GM12878 (cell line): ENCODE measurements around the gene LCORL. TPM values are rescaled to one million over a fixed set of nuclear protein-coding genes. Genes with fewer than 3 reads are reported as not detected.

Source experiments
- ATAC-seq: fragments of 200-7000 bp; cut with Tn5 transposase; 3 replicates; pipeline ENCODE4 v1.9.1; 2020; ENCODE audit warnings: mild to moderate bottlenecking, moderate library complexity
- BruUV-seq: library from RNA; stranded (reverse); fragments of 400-500 nt; replicated peaks from 2 replicates; lab custom pipeline; 2021; lab: Mats Ljungman, UMichigan
- CTCF ChIA-PET: fragments of 300-600 bp; sonication (Branson Sonifier 250); formaldehyde crosslinking; extraction: SDS; loops from one replicate; lab custom pipeline; 2021; ENCODE audit warnings: inconsistent platforms; lab: Yijun Ruan, JAX
- POLR2A ChIA-PET: fragments of 350-600 bp; formaldehyde crosslinking; extraction: SDS; loops from one replicate; lab custom pipeline; 2021; ENCODE audit warnings: inconsistent platforms; lab: Charles Lee
- RAD21 ChIA-PET: fragments of 300-600 bp; sonication (Branson Sonifier 250); formaldehyde crosslinking; loops from one replicate; lab custom pipeline; 2023; ENCODE audit warnings: antibody characterized with exemption; ENCODE audit not compliant: unreplicated experiment; lab: Charles Lee
- SMC1A ChIA-PET: fragments of 300-600 bp; sonication (Branson Sonifier 250); formaldehyde crosslinking; loops from one replicate; lab custom pipeline; 2023; ENCODE audit not compliant: unreplicated experiment, uncharacterized antibody; lab: Charles Lee
- DNase-seq: peaks from one replicate; pipeline ENCODE4 v3.0.0-alpha.2; 2011; ENCODE audit warnings: low read depth, low spot score
- FAIRE-seq: peaks from 3 replicates; lab custom pipeline; 2011; peaks lifted over from hg19 to GRCh38; lab: Jason Lieb, UNC
- H2AFZ ChIP-seq: 2 replicates; pipeline ENCODE4 v1.6.0; 2011; ENCODE audit warnings: low read depth, low read length, control low read depth; ENCODE audit not compliant: control insufficient read depth
- H3K27ac ChIP-seq: 2 replicates; pipeline ENCODE4 v1.5.1; 2011; ENCODE audit warnings: control low read depth; ENCODE audit not compliant: control insufficient read depth, insufficient read depth
- H3K27me3 ChIP-seq, 2 experiments: replicated peaks in 1 of 2; 2 replicates each; pipeline versions ENCODE4 v1.6.0 to v1.6.1; 2011; ENCODE audit warnings: low read length in 1 of 2; ENCODE audit not compliant: control insufficient read depth in 2 of 2, insufficient read depth in 2 of 2
- H3K36me3 ChIP-seq, 2 experiments: 2 replicates each; pipeline ENCODE4 v1.5.1; 2011; ENCODE audit warnings: low read length in 1 of 2; ENCODE audit not compliant: control insufficient read depth in 2 of 2, insufficient read depth in 2 of 2
- H3K4me1 ChIP-seq: 2 replicates; pipeline ENCODE4 v1.6.1; 2011; ENCODE audit warnings: mild to moderate bottlenecking, low read length, moderate library complexity, mixed read lengths; ENCODE audit not compliant: control insufficient read depth, insufficient read depth
- H3K4me2 ChIP-seq: 2 replicates; pipeline ENCODE4 v1.6.0; 2011; ENCODE audit warnings: control low read depth; ENCODE audit not compliant: control insufficient read depth, insufficient read depth
- H3K4me3 ChIP-seq: fragments of 200-600 bp; sonication (generic); 2 replicates; pipeline ENCODE4 v1.5.1; 2016
- H3K79me2 ChIP-seq: 2 replicates; pipeline ENCODE4 v1.6.0; 2011; ENCODE audit warnings: low read length; ENCODE audit not compliant: control insufficient read depth, insufficient read depth
- H3K9ac ChIP-seq: 2 replicates; pipeline ENCODE4 v1.8.0; 2011; ENCODE audit warnings: low read length, control low read depth, mixed read lengths; ENCODE audit not compliant: control insufficient read depth, insufficient read depth
- H3K9me3 ChIP-seq: replicated peaks from 3 replicates; pipeline ENCODE4 v1.5.1; 2011; ENCODE audit warnings: mild to moderate bottlenecking, low read length; ENCODE audit not compliant: control insufficient read depth, insufficient read depth
- H4K20me1 ChIP-seq: 2 replicates; pipeline ENCODE4 v1.6.0; 2011; ENCODE audit not compliant: control insufficient read depth, insufficient read depth
- BHLHE40 ChIP-seq, 2 experiments: fragments of 450-650 bp in 1 of 2; IDR thresholded peaks; 2 replicates each; pipeline ENCODE4 v1.6.1; 2011 to 2017; ENCODE audit warnings: low read depth in 2 of 2, borderline replicate concordance in 1 of 2, improper control_type of control experiment in 1 of 2, low read length in 1 of 2, mild to moderate bottlenecking in 1 of 2
- ETV6 ChIP-seq, 2 experiments: fragments of 450-650 bp in 1 of 2; IDR thresholded peaks in 1 of 2; conservative IDR thresholded peaks in 1 of 2; 2 replicates each; pipeline ENCODE4 v1.6.1; 2014; ENCODE audit warnings: antibody characterized with exemption in 1 of 2, borderline replicate concordance in 1 of 2, low read depth in 1 of 2, mild to moderate bottlenecking in 1 of 2, moderate library complexity in 1 of 2
- IRF4 ChIP-seq: IDR thresholded peaks from 2 replicates; pipeline ENCODE4 v1.6.1; 2011; ENCODE audit warnings: low read depth, low read length
- JUNB ChIP-seq: IDR thresholded peaks from 2 replicates; pipeline ENCODE4 v1.6.1; 2016; ENCODE audit warnings: antibody characterized with exemption, mild to moderate bottlenecking
- KAT2A ChIP-seq: conservative IDR thresholded peaks from 2 replicates; pipeline ENCODE4 v1.6.1; 2011; ENCODE audit warnings: low read depth, low read length; ENCODE audit not compliant: control insufficient read depth
- PAX5 ChIP-seq: IDR thresholded peaks from 2 replicates; pipeline ENCODE4 v1.6.1; 2011; ENCODE audit warnings: low read depth, low read length, borderline replicate concordance
- RAD21 ChIP-seq: IDR thresholded peaks from 2 replicates; pipeline ENCODE4 v1.6.1; 2011; ENCODE audit warnings: mild to moderate bottlenecking, low read depth, low read length, moderate library complexity; ENCODE audit not compliant: insufficient read depth
- RAD51 ChIP-seq: fragments of 450-650 bp; IDR thresholded peaks from 2 replicates; pipeline ENCODE4 v1.6.1; 2016; ENCODE audit warnings: moderate library complexity, mild to moderate bottlenecking, inconsistent platforms
- SIN3A ChIP-seq: IDR thresholded peaks from 2 replicates; pipeline ENCODE4 v1.6.1; 2012; ENCODE audit warnings: low read depth, low read length, improper control_type of control experiment
- WGBS: methylation state at CpG from one replicate; pipeline ENCODE4 v1.1.6; 2016; ENCODE audit warnings: low lambda C conversion rate; ENCODE audit not compliant: insufficient replicate concordance, insufficient coverage; ENCODE audit errors: missing lambda C conversion rate; 5-methylcytosine and 5-hydroxymethylcytosine counted together
- in situ Hi-C: fragments of 300-500 bp; cut with MboI; formaldehyde crosslinking; loops from 9 replicates; pipeline ENCODE4 v1.14.3; 2018; ENCODE audit warnings: mixed read lengths
- intact Hi-C: fragments of 100-400 bp; cut with micrococcal nuclease; formaldehyde crosslinking; loops from one replicate; pipeline ENCODE4 v1.14.2; 2022; ENCODE audit not compliant: unreplicated experiment
- polyA plus RNA-seq, 11 experiments: library from polyadenylated mRNA; depleted of rRNA in 4 of 11; unstranded in 6 of 11; stranded (reverse) in 5 of 11; fragments of >200 nt; fragmentation: Nextera tagmentation in 4 of 11; fragmentation: Illumina TruSeq in 1 of 11; extraction: Ambion mirVana in 4 of 11; extraction: Trizol in 1 of 11; gene quantifications; 1 replicate in 1 of 11; 2 replicates in 10 of 11; pipeline versions ENCODE4 v1.2.1 to v1.2.3, GENCODE V29; 2011 to 2016; ENCODE audit warnings: inconsistent platforms in 2 of 11, missing spikeins in 2 of 11, low read depth in 1 of 11
- total RNA-seq, 4 experiments: library from RNA; depleted of rRNA in 3 of 4; stranded (reverse); fragments of >200 nt in 3 of 4; fragmentation: Illumina TruSeq in 1 of 4; extraction: Trizol in 1 of 4; gene quantifications; 2 replicates each; pipeline versions ENCODE4 v1.2.1 to v1.2.3, GENCODE V29; 2013 to 2021
- TF ChIP-seq, protein P1 (sequence below): IDR thresholded peaks from 2 replicates; pipeline ENCODE4 v1.6.1; 2012; ENCODE audit warnings: mild to moderate bottlenecking, low read depth, low read length
- TF ChIP-seq, protein P2 (sequence below): IDR thresholded peaks from 2 replicates; pipeline ENCODE4 v1.6.1; 2011; ENCODE audit warnings: borderline replicate concordance, low read depth, mild to moderate bottlenecking, moderate library complexity, mixed read lengths, low read length; ENCODE audit not compliant: insufficient read depth; ENCODE audit errors: extremely low read length
- TF ChIP-seq, protein P3 (sequence below), 3 experiments: IDR thresholded peaks in 2 of 3; conservative IDR thresholded peaks in 1 of 3; 2 replicates each; pipeline ENCODE4 v1.5.1; 2011; ENCODE audit warnings: low read depth in 3 of 3, low read length in 3 of 3, mild to moderate bottlenecking in 3 of 3, control low read depth in 2 of 3, moderate library complexity in 2 of 3, inconsistent platforms in 1 of 3, mixed read lengths in 1 of 3; ENCODE audit not compliant: control insufficient read depth in 2 of 3, insufficient read depth in 1 of 3; ENCODE audit errors: extremely low read depth in 1 of 3
- TF ChIP-seq, protein P4 (sequence below): IDR thresholded peaks from 2 replicates; pipeline ENCODE4 v1.6.1; 2011; ENCODE audit warnings: borderline replicate concordance, low read depth, mild to moderate bottlenecking, moderate library complexity, low read length; ENCODE audit not compliant: insufficient read depth, poor library complexity, severe bottlenecking

The LCORL gene
- total and polyA plus RNA-seq, 10 of the 15 experiments (the other 5 are each of a cell fraction or from before 2014, with no cell fraction given): 2.2 to 9.8 (median 5.9) TPM

DNA sequence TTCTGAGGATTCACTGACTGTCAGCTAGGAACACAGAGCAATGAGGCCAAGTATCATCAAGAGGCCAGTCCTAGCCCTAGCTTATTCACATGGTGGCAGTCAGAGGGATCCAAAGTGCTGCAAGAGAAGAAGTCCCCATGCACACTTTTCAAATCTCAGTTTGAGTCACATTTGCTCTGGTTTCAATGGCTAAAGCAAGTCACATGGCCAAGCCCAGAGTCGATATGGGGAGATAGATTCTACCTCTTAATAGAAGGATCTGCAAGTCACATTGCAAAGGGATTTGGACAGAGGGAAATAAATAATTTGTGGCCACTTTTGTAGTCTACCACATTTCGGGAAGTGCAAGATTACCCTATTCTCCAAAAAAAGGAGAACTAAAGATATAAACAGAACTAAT lies 3.7 kb upstream of the LCORL start:
- no TSS peak for BruUV-seq
- in situ Hi-C loops: loop anchor here (10.0 kb wide), 2 partner anchors 210 to 450 kb away; partner anchors contain the start of genes DCAF16, LAP3 and NCAPG
- Histone ChIP-seq H3K79me2 (peaks cover 5% of the 10 kb centered on the region), H3K27me3 (no peaks in the 10 kb centered on the region), H3K4me1 (no peaks in the 10 kb centered on the region), H3K27ac (no peak overlapping the region), H3K4me2 (no peak overlapping the region), H3K4me3 (no peak overlapping the region), H3K36me3 (no peaks in the 10 kb centered on the region), H3K9me3 (no peaks in the 10 kb centered on the region), H4K20me1 (no peaks in the 10 kb centered on the region), H2AFZ (peak overlapping the region; percentile 1; the same call in 1 of the 2 replicates), H3K9ac (no peak overlapping the region)
- ChIA-PET POLR2A (no interaction called here), CTCF (interaction anchor here (0.8 to 1.5 kb wide), 2 partner anchors 33 to 209 kb away, joined by 3 to 7 read pairs; no protein-coding TSS in a partner anchor), RAD21 (interaction anchor here (0.8 to 0.9 kb wide), 2 partner anchors 79 to 117 kb away, joined by 3 read pairs; no protein-coding TSS in a partner anchor), SMC1A (interaction anchor here (0.8 to 1.3 kb wide), 4 partner anchors 9 to 107 kb away, joined by 3 to 11 read pairs (median 4); no protein-coding TSS in a partner anchor)
- no peak for DNase-seq
- no peak for FAIRE-seq
- WGBS: 31% methylated on average over 2 of the region's 2 CpGs
- intact Hi-C loops: no loop called here
- ATAC-seq: no peak
- peak; percentile 54 for TF ChIP-seq JUNB
- peak; percentile 18 to 57; a peak in 1 of 4 replicates for TF ChIP-seq BHLHE40 (IDR thresholded peaks at IDR 0.05; ENCODE audit: borderline replicate concordance in 1 of 2, low read depth in 2 of 2, low read length in 1 of 2)
- peak; percentile 10; the same call in 1 of the 2 replicates for TF ChIP-seq RAD21
- TF ChIP-seq, protein P1, sequence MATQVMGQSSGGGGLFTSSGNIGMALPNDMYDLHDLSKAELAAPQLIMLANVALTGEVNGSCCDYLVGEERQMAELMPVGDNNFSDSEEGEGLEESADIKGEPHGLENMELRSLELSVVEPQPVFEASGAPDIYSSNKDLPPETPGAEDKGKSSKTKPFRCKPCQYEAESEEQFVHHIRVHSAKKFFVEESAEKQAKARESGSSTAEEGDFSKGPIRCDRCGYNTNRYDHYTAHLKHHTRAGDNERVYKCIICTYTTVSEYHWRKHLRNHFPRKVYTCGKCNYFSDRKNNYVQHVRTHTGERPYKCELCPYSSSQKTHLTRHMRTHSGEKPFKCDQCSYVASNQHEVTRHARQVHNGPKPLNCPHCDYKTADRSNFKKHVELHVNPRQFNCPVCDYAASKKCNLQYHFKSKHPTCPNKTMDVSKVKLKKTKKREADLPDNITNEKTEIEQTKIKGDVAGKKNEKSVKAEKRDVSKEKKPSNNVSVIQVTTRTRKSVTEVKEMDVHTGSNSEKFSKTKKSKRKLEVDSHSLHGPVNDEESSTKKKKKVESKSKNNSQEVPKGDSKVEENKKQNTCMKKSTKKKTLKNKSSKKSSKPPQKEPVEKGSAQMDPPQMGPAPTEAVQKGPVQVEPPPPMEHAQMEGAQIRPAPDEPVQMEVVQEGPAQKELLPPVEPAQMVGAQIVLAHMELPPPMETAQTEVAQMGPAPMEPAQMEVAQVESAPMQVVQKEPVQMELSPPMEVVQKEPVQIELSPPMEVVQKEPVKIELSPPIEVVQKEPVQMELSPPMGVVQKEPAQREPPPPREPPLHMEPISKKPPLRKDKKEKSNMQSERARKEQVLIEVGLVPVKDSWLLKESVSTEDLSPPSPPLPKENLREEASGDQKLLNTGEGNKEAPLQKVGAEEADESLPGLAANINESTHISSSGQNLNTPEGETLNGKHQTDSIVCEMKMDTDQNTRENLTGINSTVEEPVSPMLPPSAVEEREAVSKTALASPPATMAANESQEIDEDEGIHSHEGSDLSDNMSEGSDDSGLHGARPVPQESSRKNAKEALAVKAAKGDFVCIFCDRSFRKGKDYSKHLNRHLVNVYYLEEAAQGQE: no peak
- TF ChIP-seq, protein P2, sequence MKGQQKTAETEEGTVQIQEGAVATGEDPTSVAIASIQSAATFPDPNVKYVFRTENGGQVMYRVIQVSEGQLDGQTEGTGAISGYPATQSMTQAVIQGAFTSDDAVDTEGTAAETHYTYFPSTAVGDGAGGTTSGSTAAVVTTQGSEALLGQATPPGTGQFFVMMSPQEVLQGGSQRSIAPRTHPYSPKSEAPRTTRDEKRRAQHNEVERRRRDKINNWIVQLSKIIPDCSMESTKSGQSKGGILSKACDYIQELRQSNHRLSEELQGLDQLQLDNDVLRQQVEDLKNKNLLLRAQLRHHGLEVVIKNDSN: peak; percentile 49
- TF ChIP-seq PAX5: no peak
- TF ChIP-seq IRF4: peak; percentile 47; the same call in 1 of the 2 replicates
- TF ChIP-seq RAD51: peak; percentile 55; the same call in 1 of the 2 replicates
- no peak for TF ChIP-seq KAT2A
- TF ChIP-seq, protein P3, sequence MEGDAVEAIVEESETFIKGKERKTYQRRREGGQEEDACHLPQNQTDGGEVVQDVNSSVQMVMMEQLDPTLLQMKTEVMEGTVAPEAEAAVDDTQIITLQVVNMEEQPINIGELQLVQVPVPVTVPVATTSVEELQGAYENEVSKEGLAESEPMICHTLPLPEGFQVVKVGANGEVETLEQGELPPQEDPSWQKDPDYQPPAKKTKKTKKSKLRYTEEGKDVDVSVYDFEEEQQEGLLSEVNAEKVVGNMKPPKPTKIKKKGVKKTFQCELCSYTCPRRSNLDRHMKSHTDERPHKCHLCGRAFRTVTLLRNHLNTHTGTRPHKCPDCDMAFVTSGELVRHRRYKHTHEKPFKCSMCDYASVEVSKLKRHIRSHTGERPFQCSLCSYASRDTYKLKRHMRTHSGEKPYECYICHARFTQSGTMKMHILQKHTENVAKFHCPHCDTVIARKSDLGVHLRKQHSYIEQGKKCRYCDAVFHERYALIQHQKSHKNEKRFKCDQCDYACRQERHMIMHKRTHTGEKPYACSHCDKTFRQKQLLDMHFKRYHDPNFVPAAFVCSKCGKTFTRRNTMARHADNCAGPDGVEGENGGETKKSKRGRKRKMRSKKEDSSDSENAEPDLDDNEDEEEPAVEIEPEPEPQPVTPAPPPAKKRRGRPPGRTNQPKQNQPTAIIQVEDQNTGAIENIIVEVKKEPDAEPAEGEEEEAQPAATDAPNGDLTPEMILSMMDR (IDR thresholded peaks at IDR 0.05 in 2 of 3, conservative IDR thresholded peaks at IDR 0.05 in 1 of 3; ENCODE audit: control insufficient read depth in 2 of 3, extremely low read depth in 1 of 3, insufficient read depth in 1 of 3, low read depth in 3 of 3, low read length in 3 of 3): peak in 1 of 3 experiments; percentile 13; a peak in 1 of 6 replicates
- TF ChIP-seq ETV6 (conservative IDR thresholded peaks at IDR 0.05 in 1 of 2, IDR thresholded peaks at IDR 0.05 in 1 of 2; ENCODE audit: borderline replicate concordance in 1 of 2, low read depth in 1 of 2): no peak
- TF ChIP-seq SIN3A: no peak
- TF ChIP-seq, protein P4, sequence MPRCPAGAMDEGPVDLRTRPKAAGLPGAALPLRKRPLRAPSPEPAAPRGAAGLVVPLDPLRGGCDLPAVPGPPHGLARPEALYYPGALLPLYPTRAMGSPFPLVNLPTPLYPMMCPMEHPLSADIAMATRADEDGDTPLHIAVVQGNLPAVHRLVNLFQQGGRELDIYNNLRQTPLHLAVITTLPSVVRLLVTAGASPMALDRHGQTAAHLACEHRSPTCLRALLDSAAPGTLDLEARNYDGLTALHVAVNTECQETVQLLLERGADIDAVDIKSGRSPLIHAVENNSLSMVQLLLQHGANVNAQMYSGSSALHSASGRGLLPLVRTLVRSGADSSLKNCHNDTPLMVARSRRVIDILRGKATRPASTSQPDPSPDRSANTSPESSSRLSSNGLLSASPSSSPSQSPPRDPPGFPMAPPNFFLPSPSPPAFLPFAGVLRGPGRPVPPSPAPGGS: no peak
